Stimulated activated CD4-positive, alpha-beta T cell treated with anti-CD3 and anti-CD28 coated beads, Interleukin-15, amount 100 ng/mL, for 1 hour (primary cell): Measurements from ENCODE around the gene PPM1D.
A peak's percentile ranks its signal among the peaks of the same experiment; 100 is the strongest.
"Not testable (repeated sequence)": the region's sequence is repeated elsewhere in the genome, so short reads cannot be mapped to it uniquely, and the experiment has no call there.

ENCODE experiments used
- DNase-seq, 2 donors: peaks; one replicate each; pipeline ENCODE4 v3.0.0-alpha.2; 2020; ENCODE audit warnings: low read depth in 1 of 2, low spot score in 1 of 2

Gene PPM1D

GRCh38 chr17:60599620-60600489 is at the start of gene PPM1D:
Gene PPM1D, plus strand, starts transcription at chr17:60600193. Its CDS starts 222 bp downstream, at chr17:60600415.
- peak; percentile 95 for DNase-seq

GRCh38 chr17:60552255-60552654 is 47.7 kb upstream of the PPM1D start:
- not testable (repeated sequence) for DNase-seq

DNA sequence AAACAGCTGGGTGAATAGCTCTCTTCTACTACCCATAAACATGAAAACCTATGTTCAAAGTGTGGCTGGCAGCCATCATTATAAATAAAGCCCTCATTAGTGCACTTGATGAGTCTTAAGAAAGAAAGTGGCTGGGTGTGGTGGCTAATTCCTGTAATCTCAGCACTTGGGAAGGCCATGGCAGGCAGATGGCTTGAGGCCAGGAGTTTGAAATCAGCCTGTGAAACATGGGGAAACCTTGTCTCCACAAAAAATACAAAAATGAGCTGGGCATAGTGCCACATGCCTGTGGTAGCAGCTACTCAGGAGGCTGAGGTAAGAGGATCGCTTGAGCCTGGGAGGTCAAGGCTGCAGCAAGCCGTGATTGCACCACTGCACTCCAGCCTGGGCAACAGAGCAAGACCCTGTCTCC is 45.6 kb upstream of the PPM1D start:
- DNase-seq: no peak

- no peak for DNase-seq
Measured at GRCh38 chr17:60555786-60556185, 44.2 kb upstream of the PPM1D start.

DNA sequence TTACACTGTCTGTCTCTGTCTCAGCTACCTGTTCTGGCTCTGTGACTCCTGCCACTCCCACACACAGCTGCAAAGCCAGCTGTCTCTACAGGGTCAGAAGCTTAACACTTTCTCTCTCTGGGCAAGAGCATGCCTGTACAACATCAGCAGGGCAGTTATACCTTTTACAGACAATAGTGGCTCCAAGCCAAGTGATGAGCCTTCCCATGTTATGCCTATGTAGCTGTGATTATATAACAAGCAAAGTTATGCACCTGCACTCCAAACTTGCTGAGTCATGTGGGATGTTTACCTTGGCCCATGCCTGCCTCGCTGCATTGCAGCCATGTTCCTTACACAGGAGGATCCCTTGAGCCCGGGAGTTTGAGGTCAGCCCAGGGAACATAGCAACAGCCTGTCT is 42.2 kb upstream of the PPM1D start:
- DNase-seq: no peak

GRCh38 chr17:60559659-60559994 is 40.4 kb upstream of the PPM1D start:
- DNase-seq: no peak

DNA sequence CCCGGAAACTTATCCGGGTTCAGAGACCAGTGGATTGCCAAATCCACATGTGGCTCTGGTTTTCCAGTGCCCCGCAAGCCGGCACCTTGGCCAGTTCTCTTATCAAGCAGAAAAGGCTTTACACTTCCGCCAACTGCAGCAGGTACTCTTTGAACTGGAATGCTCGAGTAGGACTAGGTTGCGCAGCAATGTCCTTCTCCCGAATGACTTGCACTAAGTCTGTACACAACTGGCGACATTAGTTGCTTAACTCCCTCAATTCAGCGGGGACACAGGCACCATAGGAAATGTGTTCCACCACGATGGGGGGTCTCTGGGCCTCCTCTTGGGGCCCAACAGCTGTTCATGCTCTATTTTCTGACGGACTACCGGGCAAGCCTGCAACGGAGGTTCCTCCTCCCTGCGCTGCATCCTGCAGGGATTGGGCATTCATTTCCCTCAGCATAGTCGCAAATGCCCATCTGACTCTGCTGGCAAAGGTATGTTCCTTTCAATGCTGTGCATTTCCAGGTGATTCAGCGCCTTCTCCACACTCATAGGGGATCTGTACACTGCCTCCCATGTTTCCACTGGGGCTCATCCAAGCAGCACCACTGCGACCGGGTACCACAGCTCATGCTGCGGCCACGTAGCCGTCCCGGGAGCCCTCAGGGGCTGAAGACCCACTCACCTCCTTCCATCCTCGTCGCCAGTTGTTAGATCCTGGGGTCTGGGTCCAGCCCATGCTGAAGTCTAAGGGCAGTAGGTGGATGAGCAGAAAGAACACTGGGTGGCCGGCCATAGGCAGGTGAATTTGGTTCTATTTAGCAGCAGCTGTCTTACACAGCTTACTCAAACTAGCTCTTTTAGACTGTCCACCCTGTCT is 39.8 kb upstream of the PPM1D start:
- no peak for DNase-seq

DNA sequence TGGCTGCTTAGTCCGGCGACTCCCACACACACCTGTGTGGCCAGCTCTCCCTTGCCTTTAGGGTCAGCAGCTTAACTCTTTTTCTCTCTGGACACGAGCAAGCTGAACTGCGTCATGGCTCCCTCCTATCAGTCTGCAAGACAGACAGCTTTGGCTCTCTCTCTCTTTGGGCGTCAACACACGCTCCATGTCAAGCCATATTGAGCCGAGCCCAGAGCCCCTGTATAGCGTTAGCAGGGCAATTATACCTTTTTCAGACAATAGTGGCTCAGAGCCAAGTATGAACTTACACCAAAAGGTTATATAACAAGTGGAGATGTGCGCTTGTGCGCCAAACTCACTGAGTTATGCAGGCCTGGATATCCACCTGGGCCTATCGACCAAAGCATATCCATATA is 39.1 kb upstream of the PPM1D start:
- no peak for DNase-seq

DNA sequence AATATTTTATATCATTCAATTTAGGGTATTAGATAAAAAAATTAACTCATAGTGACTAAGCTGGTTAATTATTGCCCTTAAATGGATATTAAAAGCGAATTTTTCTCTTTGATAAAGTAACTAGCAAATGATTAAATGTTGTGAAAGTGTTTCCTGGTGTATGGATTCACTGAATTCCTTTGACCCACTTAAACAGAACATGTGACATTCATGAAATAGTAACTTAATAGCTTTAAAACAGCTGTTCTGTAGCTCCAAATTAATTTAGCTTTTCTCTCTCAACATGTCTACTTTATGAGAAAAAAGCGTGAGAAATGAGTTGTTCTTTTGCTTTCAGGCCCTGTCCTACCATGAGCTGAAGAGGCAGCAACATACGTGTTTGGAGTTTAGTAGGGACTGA is 37.6 kb upstream of the PPM1D start:
- DNase-seq: no peak

- no peak for DNase-seq
Measured at GRCh38 chr17:60563743-60564142, 36.2 kb upstream of the PPM1D start.

DNA sequence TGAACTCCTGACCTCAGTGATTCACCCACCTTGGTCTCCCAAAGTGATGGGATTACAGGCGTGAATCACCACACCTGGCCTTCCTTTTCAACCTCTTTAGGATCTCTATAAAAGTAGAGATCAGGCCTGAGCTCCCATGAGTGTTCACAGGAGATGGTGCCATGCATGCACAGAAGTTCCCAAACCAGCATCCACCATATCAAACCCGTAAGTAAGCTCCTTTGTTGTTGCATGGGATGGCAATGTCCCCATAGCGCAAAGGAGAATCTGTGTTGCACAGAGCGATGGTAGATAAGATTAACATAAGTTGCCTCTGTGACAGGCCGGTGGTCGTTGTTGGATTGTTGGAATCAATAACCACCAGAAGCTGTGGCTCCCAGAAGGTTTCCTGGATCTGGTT is 34.8 kb upstream of the PPM1D start:
- no peak for DNase-seq

DNA sequence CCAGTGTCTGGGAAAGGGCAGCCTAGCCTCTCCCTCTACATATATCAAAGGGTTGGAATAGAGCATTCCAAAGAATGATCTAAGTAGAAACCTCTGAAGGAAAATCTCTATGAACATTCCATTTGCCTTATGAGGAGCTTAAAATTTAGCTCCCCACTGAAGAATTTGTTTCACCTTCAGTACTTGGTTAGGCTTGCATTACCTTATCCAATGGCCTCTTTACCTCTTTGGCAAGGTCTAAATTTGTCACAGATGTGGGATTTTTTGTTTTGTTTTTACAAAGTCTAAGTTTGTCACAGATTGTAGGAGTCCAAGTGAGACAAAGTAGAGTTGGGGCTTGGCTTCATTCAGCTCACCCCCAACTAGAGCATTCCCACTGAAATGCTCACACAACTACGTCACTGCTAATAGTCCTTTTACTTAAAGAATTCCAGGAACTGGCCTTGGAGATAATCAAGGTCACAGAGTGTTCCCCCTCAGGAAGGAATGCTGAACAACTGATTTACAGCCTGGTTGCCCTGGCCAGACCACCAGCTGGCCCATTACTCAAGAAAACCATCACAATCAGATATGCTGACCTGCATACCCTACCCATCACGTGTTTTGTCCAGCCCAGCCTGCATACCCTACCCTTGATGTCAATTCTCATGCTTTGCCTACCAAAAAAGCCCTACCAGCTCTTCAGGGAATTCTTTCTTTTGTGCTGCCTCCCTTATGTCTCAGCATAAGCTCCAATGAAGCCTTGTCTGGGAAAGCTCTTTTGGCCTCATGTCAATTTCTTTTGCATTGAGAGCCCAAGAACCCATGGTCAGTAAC is 26.5 kb upstream of the PPM1D start:
- DNase-seq: no peak

- no peak for DNase-seq
Measured at GRCh38 chr17:60577147-60577915, 22.7 kb upstream of the PPM1D start.

DNA sequence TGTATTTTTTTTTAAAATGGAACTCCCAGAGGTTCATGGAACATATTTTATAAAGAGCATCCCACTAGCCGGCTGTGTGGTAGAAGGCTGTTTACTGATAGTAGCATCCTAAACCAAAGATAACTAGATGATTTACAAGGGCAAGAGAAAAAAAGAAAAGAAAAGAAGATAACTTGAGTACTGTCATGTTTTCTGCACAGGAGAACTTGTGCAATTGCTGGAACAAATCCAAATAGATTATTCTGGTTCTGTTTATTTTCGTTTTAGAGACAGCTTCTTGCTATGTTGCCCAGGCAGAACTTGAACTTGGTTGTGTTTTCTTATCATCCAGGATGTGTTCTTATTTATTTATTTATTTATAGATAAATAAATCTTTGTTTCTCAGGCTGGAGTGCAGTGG is 20.9 kb upstream of the PPM1D start:
- DNase-seq: no peak

- DNase-seq: no peak
Measured at GRCh38 chr17:60579551-60579950, 20.4 kb upstream of the PPM1D start.

DNA sequence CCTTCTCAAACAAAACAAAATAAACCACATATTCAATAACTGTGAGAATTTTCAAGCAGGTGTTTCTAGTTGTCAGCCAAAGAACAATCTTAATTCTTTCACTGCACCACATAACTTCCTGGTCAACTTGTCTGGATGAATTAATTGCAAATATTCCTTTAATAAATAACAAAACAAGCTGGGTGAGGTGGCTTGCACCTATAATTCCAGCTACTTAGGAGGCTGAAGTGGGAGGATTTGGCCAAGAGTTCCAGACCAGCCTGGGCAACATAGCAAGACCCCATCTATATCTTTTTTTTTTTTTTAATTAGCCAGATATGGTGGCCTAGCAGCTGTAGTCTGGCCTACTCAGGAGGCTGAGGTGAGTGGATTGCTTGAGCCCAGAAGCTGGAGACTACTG is 17.0 kb upstream of the PPM1D start:
- DNase-seq: no peak

GRCh38 chr17:60585887-60586286 is 14.1 kb upstream of the PPM1D start:
- DNase-seq: no peak

DNA sequence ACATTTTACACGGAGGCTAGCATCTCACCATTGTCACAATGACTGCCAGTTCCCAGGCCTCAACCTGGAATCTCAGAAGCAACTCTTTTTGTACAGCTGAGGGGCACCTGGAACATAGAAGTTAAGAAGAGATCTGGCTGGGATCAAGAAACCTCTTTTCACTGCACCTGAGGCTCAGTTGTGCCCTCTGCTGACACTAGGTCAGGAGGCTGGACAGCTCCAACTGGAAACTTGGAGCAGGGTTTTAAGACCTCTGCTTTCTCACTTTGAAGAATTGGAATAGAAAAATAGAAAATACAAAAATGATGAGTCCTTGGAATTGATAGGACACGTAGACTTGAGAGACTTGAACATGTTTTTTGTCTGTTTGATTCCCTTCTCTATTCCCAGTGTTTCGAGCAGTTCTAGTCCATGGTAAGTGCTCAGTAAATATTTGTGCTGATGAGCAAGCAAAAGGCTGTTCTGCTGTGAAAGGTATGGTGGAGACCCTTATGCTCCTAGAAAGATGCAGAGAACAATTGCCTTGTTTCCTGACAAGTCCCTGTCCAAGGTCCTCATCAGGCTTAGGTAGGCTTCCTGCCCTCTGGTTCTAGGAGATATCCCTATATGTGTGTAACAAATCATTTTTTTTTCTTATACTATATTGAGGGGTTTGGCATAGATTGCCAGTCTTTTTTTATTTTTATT is 13.6 kb upstream of the PPM1D start:
- no peak for DNase-seq

- DNase-seq: no peak
Measured at GRCh38 chr17:60590070-60590469, 9.9 kb upstream of the PPM1D start.

- no peak for DNase-seq
Measured at GRCh38 chr17:60592750-60593149, 7.2 kb upstream of the PPM1D start.
